Midbrain (tissue), 1 donor: ENCODE results near the gene ACADL.
"Not testable (repeated sequence)": the region's sequence is repeated elsewhere in the genome, so short reads cannot be mapped to it uniquely, and the experiment has no call there.

Source experiments
- DNase-seq: peaks from one replicate; lab custom pipeline; 2025; lab: John Stamatoyannopoulos, UW

Gene ACADL

GRCh38 chr2:210203147-210203546 lies 22.1 kb downstream of the ACADL start:
- no peak for DNase-seq

DNA sequence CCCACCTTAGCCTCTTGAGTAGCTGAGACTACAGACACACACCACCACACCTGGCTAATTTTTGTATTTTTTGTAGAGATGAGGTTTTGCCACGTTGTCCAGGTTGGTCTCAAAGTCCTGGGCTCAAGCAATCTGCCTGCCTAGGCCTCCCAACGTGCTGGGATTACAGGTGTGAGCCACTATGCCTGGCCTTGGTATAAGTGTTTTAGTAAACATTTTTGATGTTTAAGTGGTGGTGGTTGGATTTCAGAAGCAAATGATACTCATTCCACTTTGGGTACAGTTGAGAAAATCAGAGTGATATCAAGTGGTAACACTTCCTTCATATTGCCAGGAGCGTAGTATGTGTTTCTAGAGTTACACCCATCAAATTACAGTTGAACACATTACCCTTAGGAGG lies 25.4 kb downstream of the ACADL start:
- no peak for DNase-seq

GRCh38 chr2:210199186-210199765 lies 26.0 kb downstream of the ACADL start:
- peak; percentile 9 for DNase-seq

GRCh38 chr2:210198326-210198725 lies 26.9 kb downstream of the ACADL start:
- no peak for DNase-seq

- DNase-seq = no peak
Observed at GRCh38 chr2:210197720-210198119, 27.5 kb downstream of the ACADL start.

- DNase-seq = peak; percentile 65
Observed at GRCh38 chr2:210195101-210195852, 30.0 kb downstream of the ACADL start.

GRCh38 chr2:210190345-210190744 lies 34.9 kb downstream of the ACADL start:
- no peak for DNase-seq

GRCh38 chr2:210189452-210190138 lies 35.7 kb downstream of the ACADL start:
- no peak for DNase-seq

DNA sequence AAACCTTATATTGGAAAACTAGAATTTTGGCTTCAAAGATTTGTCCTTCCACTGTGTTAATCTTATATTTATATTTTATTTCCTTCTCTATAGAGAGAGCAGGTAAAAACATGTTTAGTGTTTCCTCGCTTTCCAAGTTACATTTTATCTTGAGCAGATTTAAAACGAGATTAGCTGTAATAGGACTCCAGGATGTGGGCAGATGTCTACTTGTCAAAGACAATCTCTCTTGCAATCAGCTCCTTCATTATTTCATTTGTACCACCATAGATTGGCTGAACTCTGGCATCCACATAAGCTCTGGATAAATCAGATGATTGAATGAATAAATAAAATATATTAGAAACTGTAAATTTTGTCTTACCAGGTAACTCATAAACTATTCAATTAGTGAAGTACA lies 36.5 kb downstream of the ACADL start:
- no peak for DNase-seq

DNA sequence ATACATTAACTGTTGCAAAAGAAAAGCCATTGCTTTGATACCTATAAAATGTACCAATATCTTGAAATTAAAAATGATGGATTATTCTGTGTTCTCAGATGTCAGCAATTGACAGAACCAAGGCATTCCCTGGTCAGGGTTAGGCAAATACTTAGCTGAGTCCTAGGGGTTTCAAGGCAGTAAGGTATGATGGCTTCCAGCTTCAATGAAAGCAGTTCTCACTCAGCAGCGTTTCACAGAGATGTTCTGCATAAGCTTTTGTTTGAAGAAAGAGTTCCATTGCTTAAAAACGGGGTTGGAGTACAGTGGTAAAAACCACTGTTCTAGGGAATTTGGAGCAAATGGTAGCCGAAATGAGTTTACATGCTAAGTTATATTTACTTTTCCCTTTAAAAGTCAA lies 37.1 kb downstream of the ACADL start:
- DNase-seq = no peak

DNA sequence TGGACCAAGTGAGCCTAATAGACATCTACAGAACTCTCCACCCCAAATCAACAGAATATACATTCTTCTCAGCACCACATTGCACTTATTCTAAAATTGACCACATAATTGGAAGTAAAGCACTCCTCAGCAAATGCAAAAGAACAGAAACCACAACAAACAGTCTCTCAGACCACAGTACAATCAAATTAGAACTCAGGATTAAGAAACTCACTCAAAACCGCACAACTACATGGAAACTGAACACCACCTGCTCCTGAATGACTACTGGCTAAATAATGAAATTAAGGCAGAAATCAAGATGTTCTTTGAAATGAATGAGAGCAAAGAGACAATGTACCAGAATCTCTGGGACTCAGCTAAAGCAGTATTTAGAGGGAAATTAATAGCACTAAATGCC lies 41.3 kb downstream of the ACADL start:
- DNase-seq = not testable (repeated sequence)

DNA sequence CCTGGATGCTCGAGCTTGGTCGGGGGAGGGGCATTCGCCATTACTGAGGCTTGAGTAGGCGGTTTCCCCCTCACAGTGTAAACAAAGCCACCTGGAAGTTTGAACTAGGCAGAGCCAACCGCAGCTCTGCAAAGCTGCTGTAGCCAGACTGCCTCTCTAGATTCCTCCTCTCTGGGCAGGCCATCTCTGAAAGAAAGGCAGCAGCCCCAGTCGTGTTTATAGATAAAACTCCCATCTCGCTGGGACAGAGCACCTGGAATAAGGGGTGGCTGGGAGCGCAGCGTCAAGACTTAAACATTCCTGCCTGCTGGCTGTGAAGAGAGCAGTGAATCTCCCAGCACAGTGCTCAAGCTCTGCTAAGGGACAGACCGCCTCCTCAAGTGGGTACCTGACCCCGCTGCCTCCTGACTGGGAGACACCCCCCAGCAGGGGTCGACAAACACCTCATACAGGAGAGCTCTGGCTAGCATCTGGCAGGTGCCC lies 43.6 kb downstream of the ACADL start:
- not testable (repeated sequence) for DNase-seq

GRCh38 chr2:210181033-210181605 lies 44.1 kb downstream of the ACADL start:
- DNase-seq = not testable (repeated sequence)

DNA sequence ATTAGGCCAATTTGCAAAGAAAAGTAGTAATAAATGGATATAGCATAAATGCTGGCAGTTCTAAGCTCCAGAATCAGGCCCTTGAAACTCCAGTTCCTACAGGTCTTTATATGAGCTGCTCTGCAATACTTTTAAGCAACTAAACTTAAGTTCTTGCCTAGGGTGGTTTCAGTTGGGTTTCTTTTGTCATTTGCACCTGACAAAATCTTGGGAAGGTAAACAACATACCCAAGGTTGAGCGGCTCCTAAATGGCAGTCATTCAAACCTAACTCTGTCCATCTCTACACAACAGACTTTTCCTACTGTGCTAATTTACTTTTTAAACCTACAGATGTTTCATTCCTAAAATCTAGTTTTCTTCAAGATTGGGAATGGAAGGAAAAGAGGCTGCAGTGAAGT lies 44.8 kb downstream of the ACADL start:
- DNase-seq = no peak

GRCh38 chr2:210179351-210179990 lies 45.8 kb downstream of the ACADL start:
- no peak for DNase-seq

DNA sequence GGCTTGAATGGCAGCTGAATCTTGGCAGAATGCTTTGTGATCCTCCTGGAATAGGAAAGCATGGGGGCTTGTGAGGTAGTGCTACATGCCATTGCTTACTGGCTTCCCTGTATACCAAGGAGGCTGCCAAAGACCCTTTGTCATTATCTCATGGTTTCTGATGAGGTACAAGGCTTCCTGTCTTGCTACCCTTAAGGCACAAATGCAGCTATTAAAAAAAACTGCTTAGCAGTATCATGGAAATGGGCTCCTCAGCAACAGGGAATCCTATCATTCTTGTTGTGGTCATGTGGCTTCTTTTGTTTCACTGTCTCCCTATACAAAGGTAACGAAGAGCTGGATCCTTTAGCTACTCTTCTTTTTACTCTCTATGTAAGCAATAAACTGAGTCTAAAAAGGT lies 47.5 kb downstream of the ACADL start:
- no peak for DNase-seq

DNA sequence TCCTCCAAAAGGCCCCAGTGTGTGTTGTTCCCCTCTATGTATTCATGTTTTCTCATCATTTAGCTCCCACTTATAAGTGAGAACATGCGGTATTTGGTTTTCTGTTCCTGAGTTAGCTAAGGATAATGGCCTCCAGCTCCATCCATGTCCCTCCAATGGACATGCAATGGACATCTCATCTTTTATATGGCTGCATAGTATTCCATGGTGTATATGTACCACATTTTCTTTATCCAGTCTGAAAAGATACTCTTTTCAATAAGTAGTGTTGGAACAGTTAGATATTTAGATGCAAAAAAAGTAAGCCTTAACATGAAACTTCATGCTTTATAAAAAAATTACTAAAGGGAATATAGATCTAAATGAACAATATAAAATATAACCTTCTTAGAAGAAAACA lies 48.1 kb downstream of the ACADL start:
- DNase-seq = not testable (repeated sequence)

GRCh38 chr2:210174086-210174485 lies 51.2 kb downstream of the ACADL start:
- no peak for DNase-seq

GRCh38 chr2:210172219-210172575 lies 53.0 kb downstream of the ACADL start:
- no peak for DNase-seq

- peak; percentile 98 for DNase-seq
Observed at GRCh38 chr2:210171309-210172218, 53.7 kb downstream of the ACADL start, which contains the start of gene KANSL1L. Gene KANSL1L, minus strand, starts transcription at chr2:210171409. Its CDS starts 16,827 bp downstream, at chr2:210154582.
